PC-9 (cell line): Measurements from ENCODE around the gene PRPS1. TPM values are rescaled to one million over a fixed set of nuclear protein-coding genes. Genes with fewer than 3 reads are reported as not detected.

Source experiments
- BruUV-seq: library from RNA; stranded (reverse); fragments of 400-500 nt; replicated peaks from 2 replicates; lab custom pipeline; 2021; lab: Mats Ljungman, UMichigan
- CTCF ChIA-PET: fragments of 300-600 bp; sonication (Branson Sonifier 250); formaldehyde crosslinking; loops from one replicate; lab custom pipeline; 2022; ENCODE audit warnings: antibody characterized with exemption; lab: Charles Lee
- POLR2A ChIA-PET: fragments of 300-600 bp; sonication (Branson Sonifier 250); formaldehyde crosslinking; loops from one replicate; lab custom pipeline; 2022; ENCODE audit warnings: antibody characterized with exemption; ENCODE audit not compliant: unreplicated experiment; lab: Charles Lee
- DNase-seq, 2 experiments: peaks; one replicate each; pipeline versions ENCODE4 v3.0.0 to v3.0.0-alpha.2; 2015 to 2022; ENCODE audit warnings: mixed read lengths in 1 of 2
- H2AFZ ChIP-seq: fragments of 200-600 bp; sonication (generic); 2 replicates; pipeline ENCODE4 v1.8.1; 2017; ENCODE audit warnings: antibody characterized with exemption
- H3F3A ChIP-seq: fragments of 200-600 bp; sonication (generic); 2 replicates; pipeline ENCODE4 v1.8.1; 2017; ENCODE audit warnings: antibody characterized with exemption, mild to moderate bottlenecking, low read depth; ENCODE audit not compliant: insufficient read depth
- H3K27ac ChIP-seq: fragments of 200-600 bp; sonication (generic); 2 replicates; pipeline ENCODE4 v1.6.1; 2016; ENCODE audit warnings: mixed run types
- H3K27me3 ChIP-seq: fragments of 200-600 bp; sonication (generic); 2 replicates; pipeline ENCODE4 v1.6.1; 2016; ENCODE audit warnings: low read depth, mixed run types; ENCODE audit not compliant: insufficient read depth
- H3K36me3 ChIP-seq: fragments of 200-600 bp; sonication (generic); 2 replicates; pipeline ENCODE4 v1.6.1; 2016; ENCODE audit warnings: low read depth, mixed run types
- H3K4me1 ChIP-seq: fragments of 200-600 bp; sonication (generic); replicated peaks from 2 replicates; pipeline ENCODE4 v1.6.1; 2016; ENCODE audit warnings: mixed run types; ENCODE audit not compliant: insufficient read depth
- H3K4me2 ChIP-seq: fragments of 200-600 bp; sonication (generic); 2 replicates; pipeline ENCODE4 v1.6.1; 2017; ENCODE audit warnings: mixed run types
- H3K4me3 ChIP-seq: fragments of 200-600 bp; sonication (generic); 2 replicates; pipeline ENCODE4 v1.6.1; 2016; ENCODE audit warnings: mixed run types
- H3K79me2 ChIP-seq: fragments of 200-600 bp; sonication (generic); 2 replicates; pipeline ENCODE4 v1.6.1; 2017; ENCODE audit warnings: low read depth, mixed run types
- H3K9me2 ChIP-seq: fragments of 200-600 bp; sonication (generic); 2 replicates; pipeline ENCODE4 v1.8.1; 2017; ENCODE audit warnings: mild to moderate bottlenecking; ENCODE audit not compliant: insufficient read depth
- H3K9me3 ChIP-seq: fragments of 200-600 bp; sonication (generic); 2 replicates; pipeline ENCODE4 v1.8.1; 2016; ENCODE audit warnings: low read depth; ENCODE audit not compliant: insufficient read depth
- H4K20me1 ChIP-seq: fragments of 200-600 bp; sonication (generic); 2 replicates; pipeline ENCODE4 v1.8.1; 2017; ENCODE audit not compliant: insufficient read depth
- EZH2 ChIP-seq: fragments of 200-600 bp; sonication (generic); IDR thresholded peaks from 2 replicates; pipeline ENCODE4 v1.8.0; 2017; ENCODE audit warnings: antibody characterized with exemption, low read depth
- intact Hi-C: fragments of 100-400 bp; cut with micrococcal nuclease; formaldehyde crosslinking; loops from one replicate; pipeline ENCODE4 v1.10.0; 2022; ENCODE audit not compliant: unreplicated experiment
- total RNA-seq: library from RNA; stranded (reverse); gene quantifications from 2 replicates; pipeline ENCODE4 v1.2.3, GENCODE V29; 2021
- TF ChIP-seq, protein P1 (sequence below): fragments of 200-600 bp; sonication (generic); conservative IDR thresholded peaks from 2 replicates; pipeline ENCODE4 v1.6.1; 2017; ENCODE audit warnings: mixed run types, antibody characterized with exemption, mild to moderate bottlenecking, moderate library complexity

PRPS1 gene
- total RNA-seq, 1 experiment from 2014 or later: 67.4 TPM

- no peak overlapping the region for H3K27ac ChIP-seq
- peaks cover 10% of the 10 kb centered on the region; the same call in 1 of the 2 replicates for H3F3A ChIP-seq
- no peaks in the 10 kb centered on the region for H3K36me3 ChIP-seq
- ChIA-PET CTCF (no interaction called here), POLR2A (no interaction called here)
- H3K79me2 ChIP-seq: no peaks in the 10 kb centered on the region
- H2AFZ ChIP-seq: no peak overlapping the region
- H4K20me1 ChIP-seq: no peaks in the 10 kb centered on the region
- no peak for DNase-seq
- no peaks in the 10 kb centered on the region for H3K9me3 ChIP-seq
- H3K4me1 ChIP-seq: peaks cover 15% of the 10 kb centered on the region
- intact Hi-C loops: no loop called here
- no peaks in the 10 kb centered on the region for H3K9me2 ChIP-seq
- TF ChIP-seq, protein P1, sequence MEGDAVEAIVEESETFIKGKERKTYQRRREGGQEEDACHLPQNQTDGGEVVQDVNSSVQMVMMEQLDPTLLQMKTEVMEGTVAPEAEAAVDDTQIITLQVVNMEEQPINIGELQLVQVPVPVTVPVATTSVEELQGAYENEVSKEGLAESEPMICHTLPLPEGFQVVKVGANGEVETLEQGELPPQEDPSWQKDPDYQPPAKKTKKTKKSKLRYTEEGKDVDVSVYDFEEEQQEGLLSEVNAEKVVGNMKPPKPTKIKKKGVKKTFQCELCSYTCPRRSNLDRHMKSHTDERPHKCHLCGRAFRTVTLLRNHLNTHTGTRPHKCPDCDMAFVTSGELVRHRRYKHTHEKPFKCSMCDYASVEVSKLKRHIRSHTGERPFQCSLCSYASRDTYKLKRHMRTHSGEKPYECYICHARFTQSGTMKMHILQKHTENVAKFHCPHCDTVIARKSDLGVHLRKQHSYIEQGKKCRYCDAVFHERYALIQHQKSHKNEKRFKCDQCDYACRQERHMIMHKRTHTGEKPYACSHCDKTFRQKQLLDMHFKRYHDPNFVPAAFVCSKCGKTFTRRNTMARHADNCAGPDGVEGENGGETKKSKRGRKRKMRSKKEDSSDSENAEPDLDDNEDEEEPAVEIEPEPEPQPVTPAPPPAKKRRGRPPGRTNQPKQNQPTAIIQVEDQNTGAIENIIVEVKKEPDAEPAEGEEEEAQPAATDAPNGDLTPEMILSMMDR: no peak
- no peak for TF ChIP-seq EZH2
- H3K4me3 ChIP-seq: no peak overlapping the region
- no TSS peak for BruUV-seq
- no peak overlapping the region for H3K4me2 ChIP-seq
- no peaks in the 10 kb centered on the region for H3K27me3 ChIP-seq
These were observed 27.0 kb upstream of the PRPS1 start for GRCh38 chrX:107601326-107601725.

DNA sequence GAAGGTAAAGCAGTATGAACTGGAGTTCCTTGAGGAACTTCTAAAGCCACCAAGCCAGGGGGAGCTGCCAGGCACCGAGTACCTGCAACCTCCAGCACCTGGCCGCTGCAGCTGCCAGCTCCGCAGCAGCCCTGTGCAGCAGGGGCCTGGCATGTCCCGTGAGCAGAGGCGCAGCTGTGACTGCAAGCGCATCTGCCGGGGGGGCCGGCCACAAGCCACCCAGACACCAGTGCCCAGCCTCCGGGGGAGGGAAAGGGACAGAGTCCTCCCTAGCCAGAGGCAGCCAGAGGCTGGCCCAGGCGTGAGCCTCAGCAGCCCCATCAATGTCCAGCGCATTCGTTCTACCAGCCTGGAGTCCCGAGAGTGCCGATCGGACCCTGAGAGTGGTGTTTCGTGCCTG is 26.6 kb upstream of the PRPS1 start:
- intact Hi-C loops: no loop called here
- no peaks in the 10 kb centered on the region for H3K27me3 ChIP-seq
- no peaks in the 10 kb centered on the region for H3K9me2 ChIP-seq
- no peaks in the 10 kb centered on the region for H3K9me3 ChIP-seq
- H4K20me1 ChIP-seq: no peaks in the 10 kb centered on the region
- H3K36me3 ChIP-seq: no peaks in the 10 kb centered on the region
- ChIA-PET POLR2A (interaction anchor here (0.6 kb wide), 1 partner anchor 26 kb away, joined by 3 read pairs; the partner anchor contains the start of gene PRPS1), CTCF (interaction anchor here (0.6 kb wide), 1 partner anchor 63 kb away, joined by 11 read pairs; no protein-coding TSS in a partner anchor)
- DNase-seq: no peak
- H2AFZ ChIP-seq: no peak overlapping the region
- no peak overlapping the region for H3K4me2 ChIP-seq
- no peak for TF ChIP-seq EZH2
- TF ChIP-seq, protein P1: no peak
- no peak overlapping the region for H3K27ac ChIP-seq
- peaks cover 6% of the 10 kb centered on the region; the same call in 1 of the 2 replicates for H3F3A ChIP-seq
- no peak overlapping the region for H3K4me3 ChIP-seq
- no peaks in the 10 kb centered on the region for H3K79me2 ChIP-seq
- no TSS peak for BruUV-seq
- H3K4me1 ChIP-seq: peaks cover 11% of the 10 kb centered on the region

DNA sequence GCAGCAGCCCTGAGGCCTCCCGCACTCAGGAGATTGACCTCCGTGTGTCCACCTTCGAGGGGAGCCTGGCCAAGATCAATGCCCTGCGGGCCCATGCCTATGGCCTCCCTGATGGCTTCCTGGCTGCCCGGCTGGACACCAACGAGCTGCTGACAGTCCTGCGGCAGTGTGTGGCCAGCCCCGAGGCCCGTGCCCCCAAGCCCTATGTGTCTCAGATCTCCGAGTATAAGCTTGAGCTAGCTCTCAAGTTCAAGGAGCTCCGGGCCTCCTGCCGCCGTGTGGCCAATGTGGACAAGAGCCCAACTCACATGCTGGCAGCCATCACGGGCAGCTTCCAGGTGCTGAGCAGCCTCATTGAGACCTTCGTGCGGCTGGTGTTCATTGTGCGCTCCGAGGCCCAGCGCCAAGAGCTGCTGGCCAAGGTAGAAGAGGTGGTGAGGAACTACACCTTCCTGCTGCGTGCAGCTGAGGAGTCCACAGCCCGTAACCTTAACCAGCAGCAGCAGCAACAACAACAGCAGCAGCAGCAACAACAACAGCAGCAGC is 25.5 kb upstream of the PRPS1 start:
- peaks cover under 1% of the 10 kb centered on the region; the same call in 1 of the 2 replicates for H3K4me1 ChIP-seq
- H3K27ac ChIP-seq: no peak overlapping the region
- DNase-seq: no peak
- CTCF ChIA-PET: no interaction called here
- BruUV-seq: no TSS peak
- H4K20me1 ChIP-seq: no peaks in the 10 kb centered on the region
- H3K4me2 ChIP-seq: no peak overlapping the region
- TF ChIP-seq, protein P1: no peak
- no peak for TF ChIP-seq EZH2
- POLR2A ChIA-PET: no interaction called here
- no peak overlapping the region for H2AFZ ChIP-seq
- no peaks in the 10 kb centered on the region for H3K36me3 ChIP-seq
- H3F3A ChIP-seq: no peaks in the 10 kb centered on the region
- H3K9me2 ChIP-seq: no peaks in the 10 kb centered on the region
- H3K27me3 ChIP-seq: no peaks in the 10 kb centered on the region
- H3K79me2 ChIP-seq: no peaks in the 10 kb centered on the region
- intact Hi-C loops: no loop called here
- no peak overlapping the region for H3K4me3 ChIP-seq
- H3K9me3 ChIP-seq: no peaks in the 10 kb centered on the region
